Muscle layer of colon (tissue), 2 donors: Measurements from ENCODE around the gene PRKAG2.

Source experiments
- H3K27ac ChIP-seq: one replicate; pipeline ENCODE4 v1.7.0; 2013; ENCODE audit warnings: low read depth, mild to moderate bottlenecking, low read length, moderate library complexity
- H3K27me3 ChIP-seq, 2 donors: one replicate each; pipeline ENCODE4 v1.7.0; 2013; ENCODE audit warnings: low read length in 2 of 2, mild to moderate bottlenecking in 2 of 2; ENCODE audit not compliant: insufficient read depth in 2 of 2, control insufficient read depth in 1 of 2
- H3K36me3 ChIP-seq: one replicate; pipeline ENCODE4 v1.7.0; 2013; ENCODE audit warnings: mild to moderate bottlenecking, low read length; ENCODE audit not compliant: insufficient read depth
- H3K4me1 ChIP-seq: one replicate; pipeline ENCODE4 v1.7.0; 2013; ENCODE audit warnings: mild to moderate bottlenecking, low read length; ENCODE audit not compliant: insufficient read depth
- H3K4me3 ChIP-seq, 2 donors: one replicate each; pipeline ENCODE4 v1.7.0; 2013; ENCODE audit warnings: low read length in 2 of 2, low read depth in 1 of 2, mild to moderate bottlenecking in 1 of 2, moderate library complexity in 1 of 2
- H3K9ac ChIP-seq: one replicate; pipeline ENCODE4 v1.7.0; 2013; ENCODE audit warnings: low read length
- H3K9me3 ChIP-seq: one replicate; pipeline ENCODE4 v1.7.0; 2013; ENCODE audit warnings: mild to moderate bottlenecking, low read length
- donor health status: abdominal sarcoma.
- donor health status: Adenocarcinoma of cecum.

PRKAG2 gene

DNA sequence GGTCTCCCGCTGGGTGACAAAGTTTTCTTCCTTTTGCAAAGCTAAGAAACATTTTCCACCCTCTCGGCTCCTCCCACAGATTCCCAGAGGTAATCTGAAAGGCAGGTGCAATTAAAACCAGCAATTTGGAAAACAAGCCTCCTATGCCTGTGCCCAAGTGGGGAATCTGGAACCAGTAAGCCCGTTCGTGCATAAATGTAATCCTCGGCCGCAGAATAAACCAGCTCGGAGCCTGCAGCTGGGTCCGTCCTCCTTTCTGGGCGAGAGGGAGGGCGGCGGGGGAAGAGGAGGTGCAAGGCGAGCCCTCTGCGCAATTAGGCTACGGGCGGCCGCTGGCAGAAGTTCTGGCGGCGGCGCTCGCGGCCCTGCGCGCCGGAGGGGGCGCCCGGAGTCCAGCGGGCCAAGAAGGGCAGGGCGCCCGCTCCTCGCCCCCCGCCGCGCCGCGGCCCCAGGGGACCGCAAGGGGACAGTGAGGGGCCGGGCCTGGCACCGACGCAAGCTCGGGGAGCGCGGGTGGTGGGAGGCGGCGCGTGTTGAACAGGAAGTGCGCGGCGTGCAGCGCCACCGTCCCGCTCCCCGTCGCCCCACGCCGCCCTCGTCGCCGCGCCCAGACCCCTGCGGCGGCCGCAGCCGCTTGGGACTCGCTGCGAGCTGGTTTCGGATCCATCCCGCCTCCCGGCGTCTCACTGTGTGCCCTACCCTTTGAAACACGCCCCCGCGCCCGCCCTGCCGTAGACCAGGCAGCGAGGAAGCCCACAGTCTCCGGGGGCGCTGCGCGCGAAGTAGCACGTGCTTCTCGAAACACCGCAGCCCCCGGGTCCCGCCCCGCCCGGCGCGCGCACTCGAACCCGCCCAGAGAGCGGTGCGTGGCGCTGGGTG, at the start of gene PRKAG2:
PRKAG2 (minus strand) TSS at position 217 of the 879 bp plus-strand sequence. CDS start 495 bp downstream, outside the sequence.
- Histone ChIP-seq H3K4me3 (peak within 1 kb of the TSS; percentile 86 to 88), H3K27ac (peak within 1 kb of the TSS; percentile 75), H3K9me3 (no peaks in the 10 kb centered on the region), H3K36me3 (no peaks in the 10 kb centered on the region), H3K4me1 (peaks cover 18% of the 10 kb centered on the region), H3K27me3 (peaks cover 0 to 10% of the 10 kb centered on the region in 2 donors), H3K9ac (no peak within 1 kb of the TSS)

DNA sequence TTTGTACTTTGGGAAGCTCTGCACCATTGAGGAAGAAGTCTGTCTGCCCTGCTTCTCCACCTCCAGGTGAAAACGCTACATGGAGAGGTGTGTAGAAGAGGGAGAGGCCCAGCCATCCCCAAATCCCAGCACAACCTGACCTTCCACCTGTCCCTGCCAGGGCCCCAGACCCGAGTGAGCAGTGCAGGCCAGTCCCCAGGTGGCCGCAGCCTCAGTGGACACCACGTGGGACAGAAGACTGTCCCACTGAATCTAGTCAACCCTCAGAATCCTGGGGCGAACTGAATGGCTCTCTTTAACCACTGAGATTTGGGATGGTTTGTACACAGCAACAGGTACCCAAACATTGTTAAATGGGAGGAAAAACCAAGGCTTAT, 49.4 kb upstream of the PRKAG2 start:
- no peaks in the 10 kb centered on the region for H3K27me3 ChIP-seq
- H3K36me3 ChIP-seq = no peaks in the 10 kb centered on the region
- H3K4me1 ChIP-seq = peaks cover 6% of the 10 kb centered on the region
- H3K27ac ChIP-seq = peak overlapping the region; percentile 24
- H3K4me3 ChIP-seq = no peak overlapping the region
- H3K9ac ChIP-seq = no peak overlapping the region
- no peaks in the 10 kb centered on the region for H3K9me3 ChIP-seq

DNA sequence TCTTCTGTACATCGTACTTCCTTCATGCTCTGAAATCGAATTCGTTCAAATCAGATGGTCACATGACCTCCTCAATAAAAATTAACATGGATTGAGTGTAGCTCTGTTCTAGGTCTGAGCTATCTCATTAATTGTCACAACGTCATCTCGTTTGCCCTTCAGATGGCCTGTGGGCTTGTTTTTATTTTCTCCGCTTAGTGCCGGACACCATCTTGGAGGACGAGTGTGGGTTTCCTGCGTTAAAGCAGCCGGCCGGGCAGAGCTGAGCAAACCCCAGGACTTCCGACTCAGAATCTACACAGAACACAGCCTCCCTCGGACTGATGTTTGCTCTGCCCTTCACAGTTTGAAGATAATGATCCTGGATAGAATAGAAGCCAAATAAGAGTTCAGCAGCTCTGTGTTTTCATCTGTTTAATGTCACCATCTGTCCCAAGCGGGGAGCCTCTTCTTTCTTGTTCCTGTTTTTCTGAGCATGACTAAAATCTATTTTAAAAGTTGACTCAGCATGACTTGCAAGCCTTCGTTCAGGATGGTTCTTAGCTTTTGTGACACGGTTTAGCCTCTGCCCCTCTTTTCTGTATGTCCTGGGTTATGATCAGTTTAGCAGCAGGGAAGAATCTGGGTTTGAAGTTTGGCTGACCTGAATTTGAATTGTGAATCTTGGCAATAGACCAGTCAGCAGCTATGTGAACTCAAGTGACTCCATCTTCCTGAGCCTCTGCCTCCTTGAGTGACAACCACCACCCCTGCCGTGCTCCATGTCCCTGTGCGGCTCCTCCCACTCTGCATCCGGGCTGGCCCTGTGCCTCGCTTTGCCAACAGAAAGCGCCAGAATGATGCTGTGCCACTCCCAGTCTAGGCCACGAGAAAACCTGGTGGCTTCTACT, 48.8 kb upstream of the PRKAG2 start:
- Histone ChIP-seq H3K9ac (no peak overlapping the region), H3K4me3 (no peak overlapping the region), H3K27ac (peak overlapping the region; percentile 49), H3K9me3 (no peaks in the 10 kb centered on the region), H3K36me3 (no peaks in the 10 kb centered on the region), H3K4me1 (peaks cover 6% of the 10 kb centered on the region), H3K27me3 (no peaks in the 10 kb centered on the region)

DNA sequence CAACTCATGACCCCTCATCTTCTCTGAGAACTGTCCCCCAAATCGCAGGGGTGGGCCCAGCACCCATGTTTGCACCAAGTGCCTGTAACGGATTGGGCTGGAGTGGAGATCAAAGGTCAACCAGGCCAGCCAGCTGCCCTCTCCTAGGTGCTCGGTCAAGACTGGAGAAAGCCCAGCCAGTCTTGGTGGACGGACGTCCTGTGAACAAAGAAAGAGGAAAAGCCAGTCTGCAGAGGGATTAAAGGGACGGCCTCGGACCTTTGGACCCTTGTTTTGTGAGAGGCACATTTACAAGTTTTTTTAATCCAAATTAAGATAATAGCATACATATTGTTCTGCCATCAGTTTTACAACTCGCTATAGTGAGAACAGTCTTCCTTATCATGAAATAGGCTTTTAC, 47.6 kb upstream of the PRKAG2 start:
- no peak overlapping the region for H3K27ac ChIP-seq
- H3K9ac ChIP-seq = no peak overlapping the region
- H3K4me3 ChIP-seq = no peak overlapping the region
- no peaks in the 10 kb centered on the region for H3K27me3 ChIP-seq
- H3K9me3 ChIP-seq = no peaks in the 10 kb centered on the region
- peaks cover 6% of the 10 kb centered on the region for H3K4me1 ChIP-seq
- H3K36me3 ChIP-seq = no peaks in the 10 kb centered on the region

DNA sequence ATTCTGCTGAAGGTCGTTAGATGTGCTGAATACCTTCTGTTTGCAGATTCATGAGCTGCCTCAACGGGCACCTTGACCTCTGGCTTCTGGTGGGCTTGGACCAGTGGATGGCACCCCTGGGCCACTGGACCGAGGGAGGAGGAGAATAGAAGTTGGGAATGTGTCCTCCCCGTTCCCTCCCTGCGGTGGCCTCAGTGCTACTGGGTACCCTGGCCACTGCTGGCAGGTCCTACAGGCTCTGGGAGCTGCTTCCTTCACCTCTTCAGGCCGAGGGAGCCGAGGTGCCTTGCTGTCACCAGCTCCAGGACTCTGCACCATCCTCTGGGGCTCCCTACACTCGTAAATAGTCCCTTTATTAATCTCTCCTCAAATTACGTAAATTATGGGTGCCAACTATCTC, 47.1 kb upstream of the PRKAG2 start:
- no peaks in the 10 kb centered on the region for H3K36me3 ChIP-seq
- H3K9me3 ChIP-seq = no peaks in the 10 kb centered on the region
- H3K9ac ChIP-seq = no peak overlapping the region
- H3K27me3 ChIP-seq = no peaks in the 10 kb centered on the region
- peaks cover 6% of the 10 kb centered on the region for H3K4me1 ChIP-seq
- no peak overlapping the region for H3K4me3 ChIP-seq
- no peak overlapping the region for H3K27ac ChIP-seq

DNA sequence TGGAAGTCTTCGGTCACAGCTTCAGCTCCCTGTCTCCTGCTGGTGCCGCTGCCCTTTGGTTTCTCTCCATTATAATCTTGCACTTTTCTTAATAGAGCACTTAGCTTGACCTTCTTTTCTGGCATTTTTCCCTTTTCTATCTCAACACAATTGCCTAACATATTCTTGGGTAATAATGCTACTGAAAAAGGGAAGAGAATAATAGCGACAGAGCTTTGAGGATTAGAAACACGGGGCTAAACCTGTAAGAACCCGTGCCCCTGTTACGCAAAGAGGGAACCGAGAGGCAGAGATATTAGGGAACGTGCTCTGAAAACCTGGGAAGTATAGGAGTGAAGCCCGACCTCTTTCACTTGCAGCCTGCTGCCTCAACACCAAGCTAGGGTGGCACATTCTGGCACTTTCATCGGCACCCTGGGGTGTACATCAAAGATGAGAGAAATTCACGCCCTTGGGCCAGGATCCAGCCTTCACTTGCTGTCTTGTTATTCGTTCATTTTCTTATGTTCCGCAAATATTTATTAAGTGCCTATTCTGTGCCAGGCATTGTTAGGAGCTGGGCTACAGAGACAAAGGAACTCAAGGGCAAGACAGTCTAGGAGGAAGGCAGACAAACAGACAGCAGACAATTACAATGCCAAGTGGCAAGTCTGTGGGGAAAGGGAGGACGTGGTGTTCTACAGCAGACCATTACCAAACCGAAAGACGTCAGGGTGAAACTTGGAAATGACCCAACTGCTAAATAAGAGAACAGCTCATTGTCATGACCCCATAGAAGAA, 46.4 kb upstream of the PRKAG2 start:
- no peaks in the 10 kb centered on the region for H3K9me3 ChIP-seq
- peaks cover 8% of the 10 kb centered on the region for H3K4me1 ChIP-seq
- no peak overlapping the region for H3K4me3 ChIP-seq
- H3K27me3 ChIP-seq = no peaks in the 10 kb centered on the region
- H3K36me3 ChIP-seq = no peaks in the 10 kb centered on the region
- H3K27ac ChIP-seq = no peak overlapping the region
- no peak overlapping the region for H3K9ac ChIP-seq

DNA sequence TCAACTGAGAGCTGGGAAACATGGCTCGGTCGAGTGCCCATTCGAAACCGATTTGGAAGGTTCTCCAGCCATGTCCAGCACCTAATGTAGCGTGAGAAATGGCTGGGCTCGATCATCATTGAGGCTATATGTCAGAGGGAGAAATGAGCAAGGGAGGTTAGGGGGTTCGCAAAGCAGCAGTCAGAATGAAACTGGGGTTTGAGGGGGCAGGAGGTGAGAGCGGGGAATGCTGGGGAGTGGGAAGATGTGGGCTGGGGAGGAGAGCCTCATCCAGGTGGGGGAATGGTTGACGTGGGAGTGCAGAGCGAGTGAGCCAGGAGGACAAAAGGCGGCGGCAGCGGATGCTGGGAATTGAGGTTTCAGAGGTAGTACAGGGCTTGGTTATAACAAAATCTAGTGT, 44.5 kb upstream of the PRKAG2 start:
- H3K27ac ChIP-seq = no peak overlapping the region
- peaks cover 15% of the 10 kb centered on the region for H3K4me1 ChIP-seq
- H3K9ac ChIP-seq = no peak overlapping the region
- no peaks in the 10 kb centered on the region for H3K27me3 ChIP-seq
- H3K9me3 ChIP-seq = no peaks in the 10 kb centered on the region
- no peak overlapping the region for H3K4me3 ChIP-seq
- no peaks in the 10 kb centered on the region for H3K36me3 ChIP-seq

DNA sequence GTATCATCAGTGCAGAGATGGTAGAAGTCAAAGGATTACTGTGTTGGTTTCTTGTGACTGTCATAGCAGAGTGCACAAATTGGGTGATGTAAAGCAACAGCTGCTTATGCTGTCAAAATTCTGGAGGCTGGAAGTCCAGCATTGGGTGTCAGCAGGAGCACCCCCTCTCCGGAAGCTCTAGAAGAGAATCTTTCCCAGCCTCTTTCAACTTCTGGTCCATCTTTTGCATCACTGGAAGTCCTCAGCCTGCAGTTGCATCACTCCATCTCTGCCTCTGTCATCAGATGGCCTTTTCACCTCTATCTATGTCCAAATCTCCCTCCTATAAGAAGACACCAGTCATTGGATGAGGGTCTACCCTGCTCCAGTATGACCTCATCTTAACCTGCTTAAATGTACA, 43.6 kb upstream of the PRKAG2 start:
- Histone ChIP-seq H3K9ac (no peak overlapping the region), H3K27ac (no peak overlapping the region), H3K36me3 (no peaks in the 10 kb centered on the region), H3K4me1 (peaks cover 9% of the 10 kb centered on the region), H3K4me3 (no peak overlapping the region), H3K9me3 (no peaks in the 10 kb centered on the region), H3K27me3 (no peaks in the 10 kb centered on the region)

DNA sequence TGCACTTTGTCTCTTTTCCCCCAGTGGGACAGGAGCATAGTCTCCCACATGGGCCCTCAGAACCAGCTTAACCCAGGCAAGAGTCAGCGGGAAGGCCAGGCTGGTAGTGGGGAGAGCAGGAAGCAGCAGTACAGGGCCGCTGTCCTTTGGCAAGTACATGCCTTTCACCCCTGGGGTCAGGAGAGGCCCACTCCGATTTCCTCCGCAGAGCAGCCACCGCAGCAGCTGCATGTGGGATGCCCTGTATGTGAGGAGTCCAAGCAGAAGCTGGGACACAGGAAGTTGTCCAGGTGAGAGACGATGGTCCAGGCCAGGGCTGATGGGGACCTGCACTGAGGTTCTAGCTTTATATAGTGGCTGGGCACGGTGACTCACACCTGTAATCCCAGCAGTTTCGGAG, 42.7 kb upstream of the PRKAG2 start:
- Histone ChIP-seq H3K4me1 (peaks cover 9% of the 10 kb centered on the region), H3K27ac (no peak overlapping the region), H3K9ac (no peak overlapping the region)

DNA sequence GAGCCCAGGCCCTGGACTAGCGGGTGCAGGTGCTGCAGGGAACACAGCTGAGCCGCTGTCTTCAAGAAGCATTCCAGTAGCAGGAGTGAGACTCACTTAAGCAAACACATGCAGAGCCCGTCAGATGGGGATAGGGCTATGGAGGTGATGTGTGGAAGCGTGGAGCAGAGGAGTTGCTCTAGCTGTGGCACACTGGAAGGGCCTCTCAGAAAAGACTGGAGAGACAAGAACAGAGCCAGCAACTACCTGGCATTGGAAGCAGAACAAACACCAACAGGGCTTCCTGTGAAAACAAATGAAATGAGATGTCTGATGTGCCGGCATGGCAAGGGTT, 41.6 kb upstream of the PRKAG2 start:
- Histone ChIP-seq H3K36me3 (no peaks in the 10 kb centered on the region), H3K9me3 (no peaks in the 10 kb centered on the region), H3K27me3 (no peaks in the 10 kb centered on the region), H3K4me3 (no peak overlapping the region), H3K9ac (no peak overlapping the region), H3K4me1 (peaks cover 9% of the 10 kb centered on the region), H3K27ac (no peak overlapping the region)

More for the DNA sequence above, 42.7 kb upstream of the PRKAG2 start:
- Histone ChIP-seq H3K27me3 (no peaks in the 10 kb centered on the region), H3K4me3 (no peak overlapping the region), H3K9me3 (no peaks in the 10 kb centered on the region), H3K36me3 (no peaks in the 10 kb centered on the region)
